ENCODE results near the gene LRIT3. TPM values are rescaled to one million over a fixed set of nuclear protein-coding genes. Genes with fewer than 3 reads are reported as not detected.

The LRIT3 gene
- total RNA-seq, 1 experiment from 2014 or later = not detected

DNA sequence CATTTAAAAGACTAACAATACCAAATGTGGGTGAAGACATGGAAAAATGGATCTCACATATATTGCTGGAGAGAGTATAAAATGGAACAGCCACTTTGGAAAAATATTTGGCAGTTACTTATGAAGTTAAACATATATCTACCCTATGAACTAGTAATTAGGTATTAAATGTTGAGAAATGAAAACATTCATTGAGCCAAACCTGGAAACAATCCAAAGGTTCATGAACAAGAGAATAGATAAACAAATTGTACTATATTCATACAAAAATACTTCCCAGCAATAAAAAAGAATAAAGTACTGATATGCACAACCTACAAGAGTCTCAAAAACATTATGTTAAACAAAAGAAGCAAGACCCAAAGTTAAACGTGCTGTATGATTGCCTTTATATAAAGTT is 60.8 kb downstream of the LRIT3 start:
- DNase-seq (ENCODE audit: low spot score) = no peak

DNA sequence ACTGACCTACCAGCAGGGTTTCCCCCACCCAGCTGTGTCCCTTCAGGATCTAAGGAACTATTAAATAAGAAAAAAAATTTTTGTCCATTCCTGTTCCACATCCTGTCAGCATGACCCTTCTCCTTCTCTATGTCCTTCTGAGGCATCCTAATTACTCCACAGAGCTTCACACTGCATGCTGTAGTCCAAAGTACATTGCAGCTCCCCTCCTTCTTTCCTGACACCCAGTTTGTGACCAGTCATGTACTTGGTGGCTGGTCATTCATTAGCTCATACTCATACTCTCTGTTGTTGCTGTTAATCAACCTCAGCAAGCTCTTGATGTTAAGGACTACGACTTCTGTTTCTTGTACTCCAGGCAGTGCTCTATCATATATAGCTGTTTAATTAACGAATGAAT is 62.3 kb downstream of the LRIT3 start:
- DNase-seq (ENCODE audit: low spot score) = peak; percentile 12

DNA sequence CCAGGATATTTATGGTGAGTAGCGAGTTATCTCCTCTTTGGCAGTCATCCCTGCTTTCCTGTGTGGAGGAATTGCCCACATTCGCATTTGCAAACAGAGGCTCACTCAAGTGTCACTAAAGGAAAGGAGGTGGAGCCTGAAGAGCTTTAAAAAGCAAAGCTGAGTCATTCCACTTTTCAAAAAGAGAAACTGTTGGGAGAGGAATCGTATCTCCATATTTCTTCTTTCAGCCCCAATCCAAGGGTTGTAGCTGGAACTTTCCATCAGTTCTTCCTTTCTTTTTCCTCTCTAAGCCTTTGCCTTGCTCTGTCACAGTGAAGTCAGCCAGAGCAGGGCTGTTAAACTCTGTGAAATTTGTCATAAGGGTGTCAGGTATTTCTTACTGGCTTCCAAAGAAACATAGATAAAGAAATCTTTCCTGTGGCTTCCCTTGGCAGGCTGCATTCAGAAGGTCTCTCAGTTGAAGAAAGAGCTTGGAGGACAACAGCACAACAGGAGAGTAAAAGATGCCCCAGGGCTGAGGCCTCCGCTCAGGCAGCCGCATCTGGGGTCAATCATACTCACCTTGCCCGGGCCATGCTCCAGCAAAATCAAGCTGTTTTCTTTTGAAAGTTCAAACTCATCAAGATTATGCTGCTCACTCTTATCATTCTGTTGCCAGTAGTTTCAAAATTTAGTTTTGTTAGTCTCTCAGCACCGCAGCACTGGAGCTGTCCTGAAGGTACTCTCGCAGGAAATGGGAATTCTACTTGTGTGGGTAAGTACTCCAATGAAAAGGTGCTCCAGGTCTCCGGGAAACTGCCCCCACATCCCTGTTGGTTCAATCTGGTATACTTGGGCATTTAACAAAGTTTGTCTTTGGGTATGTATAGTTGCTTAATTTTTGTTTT is 65.0 kb downstream of the LRIT3 start, which contains the start of gene EGF:
TSS of gene EGF (plus strand) at position 178 of the 890 bp plus-strand sequence. CDS start at position 631, 453 bp downstream.
- peak; percentile 12 for DNase-seq (ENCODE audit: low spot score)

DNA sequence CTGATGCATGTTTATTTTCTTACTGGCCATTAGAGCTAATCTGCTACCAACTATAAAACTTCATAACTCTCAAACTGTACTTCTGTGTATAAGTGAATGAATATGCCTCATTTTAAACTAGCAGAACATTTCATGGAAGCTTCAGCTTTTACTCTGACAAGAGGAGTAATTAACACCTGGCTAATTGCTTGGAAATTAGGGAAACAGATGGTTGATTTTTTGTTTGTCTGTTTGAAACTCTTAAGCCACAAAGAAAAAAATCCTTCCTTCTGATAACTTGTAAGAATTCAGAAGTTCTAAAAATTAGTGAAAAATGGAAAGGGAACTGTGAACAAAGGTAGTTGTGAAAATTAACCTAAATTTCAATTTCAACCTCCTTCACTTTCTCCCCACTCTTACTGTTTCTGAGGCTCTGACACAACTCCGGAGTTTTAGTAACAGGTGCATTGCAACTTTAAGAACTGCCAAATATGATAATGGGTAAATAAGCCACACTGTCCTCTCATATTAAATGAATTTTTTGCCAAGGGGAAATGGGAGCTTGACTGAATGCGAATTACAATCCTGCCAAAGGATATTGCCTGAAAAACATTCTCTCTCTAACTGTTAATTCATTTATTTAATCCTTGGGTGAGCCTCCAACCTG is 65.8 kb downstream of the LRIT3 start:
- DNase-seq (ENCODE audit: low spot score) = no peak

DNA sequence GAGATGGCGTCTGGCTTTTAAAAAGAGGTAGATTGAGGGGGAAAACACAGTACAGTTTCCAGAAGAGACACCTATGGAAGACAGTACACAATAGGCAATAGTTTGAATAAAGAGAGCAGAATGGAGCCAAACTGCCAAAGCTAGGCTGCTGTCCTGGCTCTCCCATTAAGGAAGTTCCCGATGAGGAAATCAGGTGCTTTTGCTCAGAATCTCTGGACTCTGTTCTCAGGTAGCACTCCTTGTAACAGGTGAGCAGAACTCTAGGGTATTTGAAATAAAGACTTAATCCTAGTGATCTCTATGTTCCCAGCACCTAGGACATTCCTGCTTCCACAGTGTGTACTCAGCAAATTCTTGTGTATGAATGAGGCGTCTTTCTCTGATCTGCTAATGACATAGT is 66.4 kb downstream of the LRIT3 start:
- DNase-seq (ENCODE audit: low spot score) = no peak

DNA sequence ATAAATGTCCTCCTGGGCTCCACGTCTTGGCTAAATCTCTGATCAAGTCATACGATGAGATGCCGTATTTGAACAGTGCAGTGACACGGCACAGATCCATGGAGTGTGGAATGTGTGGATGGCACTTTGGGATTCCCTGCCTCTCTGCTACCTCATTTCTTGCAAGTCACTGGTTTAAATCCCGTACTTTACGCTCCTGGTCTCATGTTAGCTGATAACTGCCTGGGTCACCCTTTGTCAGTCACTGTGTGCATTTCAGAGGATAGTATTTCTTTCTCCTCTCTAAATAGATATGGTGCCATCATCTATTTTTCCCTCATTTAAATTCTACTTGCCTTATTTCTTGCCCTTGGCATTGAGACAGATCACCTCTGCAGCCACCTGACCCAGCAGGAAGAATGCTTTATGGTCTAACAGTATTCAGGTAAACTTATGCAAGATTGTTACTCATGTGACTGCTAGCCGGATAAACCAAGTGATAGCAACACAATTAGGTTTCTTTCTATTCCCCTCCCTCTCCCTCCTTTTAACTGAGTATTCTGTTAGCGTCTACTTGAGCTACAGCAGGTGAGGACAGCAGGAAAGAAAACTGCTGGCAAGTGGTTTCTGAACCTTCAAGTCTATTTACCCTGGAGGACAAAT is 67.6 kb downstream of the LRIT3 start:
- no peak for DNase-seq (ENCODE audit: low spot score)

DNA sequence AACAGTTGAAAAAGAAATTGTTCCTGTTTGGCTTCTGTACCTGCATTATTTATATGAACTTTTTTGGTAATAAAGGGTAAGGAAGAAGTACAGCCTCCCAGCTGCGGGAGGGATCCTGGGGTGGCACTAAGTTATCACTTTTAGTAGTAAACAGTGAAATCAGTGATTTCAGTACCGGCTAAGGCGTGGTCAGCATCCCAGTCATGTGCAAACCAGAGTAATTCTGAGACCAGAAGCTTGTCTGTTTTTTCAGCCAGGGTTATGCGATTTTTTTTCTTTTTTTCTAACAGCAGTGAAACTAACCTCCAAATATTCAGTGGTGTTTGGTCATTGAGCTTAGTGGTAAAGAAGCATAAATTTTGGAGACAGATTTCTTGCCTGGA is 68.1 kb downstream of the LRIT3 start:
- DNase-seq (ENCODE audit: low spot score) = no peak

DNA sequence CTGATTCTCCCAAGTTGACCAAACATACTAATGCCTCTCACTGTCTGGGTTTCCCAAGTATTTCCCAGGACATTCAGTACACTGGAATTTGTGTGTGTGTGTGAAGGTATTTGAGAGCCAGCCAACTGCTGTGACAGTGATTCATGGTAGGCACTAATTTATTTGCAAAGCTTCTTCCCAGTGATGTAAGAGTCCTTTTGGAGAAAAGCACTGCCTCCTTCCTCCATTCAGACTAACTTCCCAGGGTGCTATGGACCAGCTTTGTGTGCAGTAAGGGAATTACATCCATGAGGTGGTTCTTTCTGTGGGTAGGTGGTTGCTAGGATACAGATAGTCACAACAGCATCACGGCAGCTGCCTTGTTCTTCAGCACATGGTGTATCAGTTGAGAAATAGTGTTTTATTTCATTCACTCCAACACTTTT is 73.5 kb downstream of the LRIT3 start:
- DNase-seq (ENCODE audit: low spot score) = peak; percentile 28

Other genes starting within 250 kb of the LRIT3 start
- gene CASP6, start 144.7 kb upstream of the LRIT3 start, total RNA-seq (2014; rRNA removed; shearing (Covaris generic)) = 21.7 and 27.0 TPM in 2 replicates
- 30.7 and 33.1 TPM in 2 replicates for gene PLA2G12A, start 118.0 kb upstream of the LRIT3 start, total RNA-seq (2014; rRNA removed; shearing (Covaris generic))
- gene CFI, start 46.1 kb upstream of the LRIT3 start, total RNA-seq (2014; rRNA removed; shearing (Covaris generic)) = 0.20 TPM in 1 of 2 replicates, not detected in the other
- gene GAR1, start 32.3 kb upstream of the LRIT3 start, total RNA-seq (2014; rRNA removed; shearing (Covaris generic)) = 8.5 and 9.8 TPM in 2 replicates
- not detected in 2 replicates for gene RRH, start 20.1 kb upstream of the LRIT3 start, total RNA-seq (2014; rRNA removed; shearing (Covaris generic))
- 0.68 and 1.0 TPM in 2 replicates for gene EGF, start 64.8 kb downstream of the LRIT3 start, total RNA-seq (2014; rRNA removed; shearing (Covaris generic))